HT-29 (cell line): ENCODE data around the gene GUCY2D. TPM values are rescaled to one million over a fixed set of nuclear protein-coding genes. Genes with fewer than 3 reads are reported as not detected.

ENCODE experiments used
- DNase-seq: peaks from one replicate; pipeline ENCODE4 v3.0.0-alpha.2; 2015; ENCODE audit warnings: low spot score
- total RNA-seq: library from RNA; depleted of rRNA; stranded (reverse); fragments of >200 nt; shearing (Covaris generic); gene quantifications from 2 replicates; pipeline ENCODE4 v1.2.3, GENCODE V29; 2014; rRNA removed

Gene GUCY2D
- total RNA-seq, 1 experiment from 2014 or later = 0.03 TPM

DNA sequence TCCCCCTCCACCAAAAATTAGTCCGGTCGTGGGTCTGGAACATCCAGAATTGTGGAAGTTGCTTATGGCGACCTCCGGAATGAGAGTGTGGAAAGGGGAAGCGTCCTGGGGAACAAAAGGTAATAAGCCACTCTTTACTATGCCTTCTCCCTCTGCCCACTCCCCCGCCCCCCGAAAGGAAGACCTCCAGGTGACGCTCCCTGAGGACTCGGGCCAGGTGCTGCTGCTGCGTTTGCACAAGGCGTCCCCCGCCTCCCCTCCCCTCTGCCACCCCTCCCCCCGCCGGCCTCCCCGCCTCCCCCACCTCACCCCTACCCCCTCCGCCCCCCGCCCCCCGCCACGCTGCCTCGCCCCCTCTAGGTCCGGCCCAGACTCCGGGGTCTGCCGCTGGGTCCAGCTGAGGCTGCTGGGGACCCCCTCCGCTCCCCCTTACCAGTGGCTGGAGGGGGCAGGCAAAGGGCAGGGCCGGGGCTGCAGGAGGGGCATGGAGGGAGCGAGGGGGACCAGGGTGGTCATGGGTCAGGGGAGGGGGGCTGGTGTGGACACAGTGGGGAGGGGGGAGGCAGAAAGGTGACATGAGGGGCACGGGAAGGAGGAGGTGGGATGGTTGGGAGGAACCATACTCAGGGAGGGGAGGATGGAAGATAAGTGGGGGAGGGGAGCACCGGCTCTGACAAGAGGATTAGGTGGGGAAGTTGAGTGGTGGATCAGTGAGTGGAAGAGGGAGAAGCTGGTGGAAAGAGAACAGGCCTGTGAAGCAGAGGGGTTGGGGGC is 61.5 kb downstream of the GUCY2D start:
- DNase-seq = no peak

DNA sequence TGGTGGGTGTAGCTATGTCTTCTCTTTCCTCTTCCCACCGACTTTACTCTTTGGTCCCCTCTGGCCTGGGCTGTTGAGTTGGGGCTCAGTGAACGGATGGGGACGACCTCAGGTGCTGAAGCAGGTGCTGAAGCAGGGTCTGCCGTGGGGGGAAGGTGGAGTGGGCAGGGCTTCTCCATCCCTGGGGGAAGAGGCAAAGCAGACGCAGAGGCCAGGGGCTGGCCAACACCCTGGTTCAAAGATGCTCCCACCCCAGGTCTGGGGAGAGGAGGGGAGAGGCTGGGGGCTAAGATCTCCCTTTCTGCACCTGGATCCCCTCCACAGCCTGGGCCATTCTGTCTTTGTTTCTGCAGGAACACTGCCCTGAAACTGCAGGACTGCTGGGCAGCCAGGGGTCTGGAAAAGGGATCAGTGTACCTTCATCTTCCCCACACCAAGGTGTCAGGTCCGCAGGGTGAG is 62.2 kb downstream of the GUCY2D start:
- DNase-seq = no peak

DNA sequence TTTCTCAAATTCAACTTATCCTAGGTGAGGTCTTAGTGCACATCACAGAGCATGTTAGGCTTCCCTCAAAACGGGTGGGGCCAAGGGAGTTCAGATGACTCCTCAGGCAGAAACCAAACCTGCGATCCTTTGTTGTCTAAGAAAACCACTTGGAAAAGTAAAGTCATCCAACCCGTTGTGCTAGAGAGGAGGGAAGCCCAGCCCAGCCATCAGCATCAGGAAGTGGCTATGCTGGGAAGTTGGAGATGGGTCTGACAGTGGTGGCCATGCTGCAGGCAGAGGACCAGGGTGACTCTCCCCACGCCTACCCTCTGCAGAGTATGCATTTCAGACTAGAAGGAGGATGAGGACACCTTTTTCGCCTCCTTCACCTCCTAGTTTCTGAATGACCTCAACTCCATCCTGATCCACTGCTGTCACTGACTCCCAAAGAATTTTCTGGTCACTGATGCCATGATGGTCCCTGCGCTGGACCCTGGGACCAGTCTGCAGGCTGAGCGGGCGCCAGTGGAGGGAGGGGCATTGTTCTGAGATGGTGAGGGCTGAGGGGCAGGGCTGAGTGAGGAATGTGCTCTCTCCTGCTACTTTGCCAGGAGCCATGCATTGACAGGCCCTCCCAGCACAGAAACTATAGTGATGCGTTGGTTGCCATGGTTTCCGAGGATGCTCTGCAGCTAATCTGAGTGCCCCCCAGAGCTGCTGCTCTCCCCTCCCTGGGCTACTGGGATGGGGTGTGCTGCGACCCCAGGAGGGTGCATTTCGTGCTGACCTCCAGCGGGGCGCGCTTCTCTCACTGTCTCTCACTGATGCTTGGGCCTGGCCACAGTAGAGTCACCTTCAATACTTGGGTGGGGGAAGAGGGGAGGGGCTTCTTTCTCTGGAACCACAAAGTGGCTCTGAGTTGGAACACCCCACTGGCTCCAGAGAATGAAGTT is 64.7 kb downstream of the GUCY2D start:
- DNase-seq = no peak

DNA sequence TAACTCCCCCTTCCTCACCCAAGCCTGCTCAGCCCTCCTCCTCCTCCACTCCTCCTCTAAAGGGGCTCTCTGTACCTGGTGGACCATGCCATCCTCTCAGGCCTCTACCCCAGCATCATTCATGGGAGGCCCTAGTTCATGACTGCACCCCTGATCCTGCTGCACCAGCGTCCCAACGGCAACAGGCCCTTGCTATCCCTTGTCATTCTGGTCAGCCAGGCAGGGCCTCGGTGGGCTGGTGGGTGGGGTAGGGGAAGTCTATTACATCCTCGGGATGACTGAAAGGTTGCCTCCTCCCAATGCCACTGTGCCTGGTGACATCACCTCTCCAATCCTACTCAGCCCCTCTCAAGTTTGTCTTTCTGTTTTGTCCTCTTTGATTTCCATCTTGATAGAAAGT is 65.4 kb downstream of the GUCY2D start:
- no peak for DNase-seq

DNA sequence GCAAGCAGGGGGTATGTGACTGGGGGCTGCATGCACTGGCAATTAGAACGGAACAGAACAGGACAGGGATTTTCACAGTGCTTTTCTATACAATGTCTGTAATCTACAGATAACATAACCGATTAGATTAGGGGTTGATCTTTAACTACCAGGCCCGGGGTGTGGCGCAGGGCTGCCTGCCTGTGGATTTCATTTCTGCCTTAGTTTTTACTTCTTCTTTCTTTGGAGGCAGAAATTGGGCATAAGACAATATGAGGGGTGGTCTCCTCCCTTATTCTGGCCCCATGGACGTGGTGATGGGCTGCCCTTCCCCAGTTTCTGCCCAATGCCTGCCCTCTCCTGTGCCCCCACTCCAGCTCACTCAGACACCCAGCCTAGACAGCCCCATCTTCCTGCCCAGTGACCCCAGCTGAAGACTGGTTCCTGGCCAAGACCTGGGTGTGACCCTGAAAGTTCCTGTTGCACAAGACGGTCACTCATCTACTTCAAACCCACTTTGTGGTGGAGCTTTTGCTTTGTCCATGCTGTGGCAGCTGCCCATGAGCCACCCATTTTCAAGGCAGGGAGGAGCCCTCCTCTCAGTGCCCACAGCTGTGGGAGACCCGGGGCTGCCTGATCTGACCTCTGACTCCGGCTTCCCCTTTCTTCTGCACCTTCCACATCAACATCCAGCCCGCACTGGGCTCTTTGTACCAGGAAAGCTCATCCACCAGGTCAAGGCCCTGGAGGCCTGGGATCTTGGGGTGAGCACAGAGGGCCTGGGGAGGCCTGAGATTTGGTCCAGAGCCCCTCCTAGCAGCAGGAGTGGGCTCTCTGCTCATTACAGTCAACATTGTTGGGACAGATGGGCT is 66.5 kb downstream of the GUCY2D start:
- DNase-seq = no peak

DNA sequence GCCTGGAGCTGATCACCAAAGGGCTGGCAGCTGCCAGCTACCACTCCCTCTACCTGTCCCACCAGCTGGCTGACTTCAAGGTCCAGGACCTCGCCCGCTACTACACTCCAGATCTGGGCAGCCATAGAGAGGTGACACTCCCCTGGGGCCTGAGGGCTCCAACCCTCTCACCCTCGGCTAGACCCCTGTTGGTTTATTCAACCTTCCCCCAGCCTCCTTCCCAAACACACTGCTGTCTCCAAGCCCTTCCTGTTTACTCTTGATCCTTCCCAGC is 67.1 kb downstream of the GUCY2D start:
- DNase-seq = no peak

Other genes with a start within 250 kb of the GUCY2D start
- 5.3 and 17.6 TPM in 2 replicates for gene KDM6B, start 168.4 kb upstream of the GUCY2D start, total RNA-seq
- gene TMEM88, start 147.5 kb upstream of the GUCY2D start, total RNA-seq = 0.43 and 0.50 TPM in 2 replicates
- gene NAA38, start 145.1 kb upstream of the GUCY2D start, total RNA-seq = 71.8 and 89.4 TPM in 2 replicates
- gene CYB5D1, start 144.6 kb upstream of the GUCY2D start, total RNA-seq = 8.4 and 10.7 TPM in 2 replicates
- 52.8 and 54.3 TPM in 2 replicates for gene CHD3, start 113.8 kb upstream of the GUCY2D start, total RNA-seq
- gene RNF227, start 86.3 kb upstream of the GUCY2D start, total RNA-seq = 0.81 and 1.1 TPM in 2 replicates
- gene KCNAB3, start 72.8 kb upstream of the GUCY2D start, total RNA-seq = 0.74 and 1.4 TPM in 2 replicates
- 22.0 and 24.5 TPM in 2 replicates for gene TRAPPC1, start 70.7 kb upstream of the GUCY2D start, total RNA-seq
- 17.3 and 24.4 TPM in 2 replicates for gene CNTROB, start 70.4 kb upstream of the GUCY2D start, total RNA-seq
- gene ALOX15B, start 36.4 kb downstream of the GUCY2D start, total RNA-seq = not detected in 2 replicates
- gene ALOX12B, start 85.1 kb downstream of the GUCY2D start, total RNA-seq = 0.97 TPM in 1 of 2 replicates, not detected in the other
- gene ALOXE3, start 115.9 kb downstream of the GUCY2D start, total RNA-seq = not detected in 2 replicates
- gene HES7, start 121.5 kb downstream of the GUCY2D start, total RNA-seq = 0.61 and 0.76 TPM in 2 replicates
- gene PER1, start 149.8 kb downstream of the GUCY2D start, total RNA-seq = 37.1 and 43.5 TPM in 2 replicates
- gene VAMP2, start 160.3 kb downstream of the GUCY2D start, total RNA-seq = 4.9 and 5.8 TPM in 2 replicates
- 12.6 and 14.5 TPM in 2 replicates for gene TMEM107, start 173.8 kb downstream of the GUCY2D start, total RNA-seq
- gene BORCS6, start 187.6 kb downstream of the GUCY2D start, total RNA-seq = 12.4 and 12.8 TPM in 2 replicates
- gene AURKB, start 208.0 kb downstream of the GUCY2D start, total RNA-seq = 75.0 and 84.9 TPM in 2 replicates
- gene CTC1, start 245.4 kb downstream of the GUCY2D start, total RNA-seq = 5.9 and 17.7 TPM in 2 replicates
- gene PFAS, start 246.7 kb downstream of the GUCY2D start, total RNA-seq = 45.4 and 51.3 TPM in 2 replicates